ENCODE measurements around the gene BCORL1. TPM values are rescaled to one million over a fixed set of nuclear protein-coding genes. Genes with fewer than 3 reads are reported as not detected.

The BCORL1 gene
- total RNA-seq, 1 experiment from 2014 or later: 30.8 TPM

DNA sequence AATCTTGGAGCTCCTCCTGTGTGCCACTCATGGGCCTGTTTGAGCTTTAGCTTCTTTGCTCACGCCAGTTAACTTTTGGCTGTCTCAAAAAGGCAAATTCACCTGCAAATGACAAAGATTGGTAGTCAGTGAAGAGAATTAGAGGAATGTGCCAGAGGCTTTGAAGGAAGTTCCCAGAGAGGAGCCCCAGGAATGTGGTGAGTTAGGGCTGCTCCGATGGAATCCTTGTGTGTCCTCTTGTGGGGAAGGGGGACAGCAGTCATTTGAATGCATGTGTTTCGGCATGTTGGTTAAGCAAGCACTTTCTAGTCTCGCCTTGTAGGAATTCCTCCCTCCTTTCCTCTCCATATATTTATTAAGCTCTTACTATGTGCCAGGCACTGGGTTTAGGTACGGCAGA lies 65.0 kb downstream of the BCORL1 start:
- Histone ChIP-seq H3K9me3 (ENCODE audit: control insufficient read depth in 1 of 2, insufficient read depth in 1 of 2, low read depth in 1 of 2, low read length in 2 of 2) (no peaks in the 10 kb centered on the region), H3K4me1 (ENCODE audit: control insufficient read depth in 1 of 2, insufficient read depth in 2 of 2, low read length in 2 of 2) (no peaks in the 10 kb centered on the region), H2AFZ (ENCODE audit: low read depth, low read length, poor library complexity, severe bottlenecking) (no peak overlapping the region), H3K79me2 (ENCODE audit: insufficient read depth, low read length) (no peaks in the 10 kb centered on the region), H3K36me3 (ENCODE audit: control insufficient read depth in 1 of 2, insufficient read depth in 2 of 2, low read length in 2 of 2) (peaks cover 11 to 18% of the 10 kb centered on the region in 2 experiments; a peak in 3 of 4 replicates), H4K20me1 (ENCODE audit: insufficient read depth) (no peaks in the 10 kb centered on the region), H3K4me3 (replicated peaks in 1 of 2; ENCODE audit: low read depth in 1 of 2, low read length in 2 of 2) (no peak overlapping the region), H3K27ac (ENCODE audit: low read depth, low read length) (no peak overlapping the region), H3K9me2 (ENCODE audit: insufficient read depth) (no peaks in the 10 kb centered on the region), H3K27me3 (ENCODE audit: insufficient read depth, low read length) (no peaks in the 10 kb centered on the region), H3K9ac (ENCODE audit: low read length) (no peak overlapping the region), H3K4me2 (ENCODE audit: low read length) (no peak overlapping the region)
- intact Hi-C loops (cut with micrococcal nuclease): no loop called here
- TF ChIP-seq CBX3 (IDR thresholded peaks at IDR 0.05; ENCODE audit: low read depth) (no peak), ELF1 (IDR thresholded peaks at IDR 0.05; ENCODE audit: borderline replicate concordance, low read depth) (no peak), EGR1 (IDR thresholded peaks at IDR 0.05; ENCODE audit: low read depth) (no peak), POLR2AphosphoS5 (IDR thresholded peaks at IDR 0.05; ENCODE audit: low read depth, low read length) (no peak), MAX (IDR thresholded peaks at IDR 0.05) (no peak), SP1 (IDR thresholded peaks at IDR 0.05; ENCODE audit: low read depth) (no peak), RAD21 (IDR thresholded peaks at IDR 0.05; ENCODE audit: low read depth) (no peak), CEBPB (IDR thresholded peaks at IDR 0.05; ENCODE audit: low read depth) (no peak), POLR2A (IDR thresholded peaks at IDR 0.05; ENCODE audit: borderline replicate concordance, extremely low read depth, insufficient read depth, insufficient read length) (no peak), ZNF274 (IDR thresholded peaks at IDR 0.05; ENCODE audit: low read depth, low read length) (no peak), JUND (IDR thresholded peaks at IDR 0.05) (no peak), SIN3A (IDR thresholded peaks at IDR 0.05; ENCODE audit: low read depth) (no peak), ZBTB33 (IDR thresholded peaks at IDR 0.05; ENCODE audit: extremely low read depth, insufficient replicate concordance, low read length) (no peak)
- TF ChIP-seq, protein P1, sequence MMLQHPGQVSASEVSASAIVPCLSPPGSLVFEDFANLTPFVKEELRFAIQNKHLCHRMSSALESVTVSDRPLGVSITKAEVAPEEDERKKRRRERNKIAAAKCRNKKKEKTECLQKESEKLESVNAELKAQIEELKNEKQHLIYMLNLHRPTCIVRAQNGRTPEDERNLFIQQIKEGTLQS (IDR thresholded peaks at IDR 0.05): no peak
- TF ChIP-seq, protein P2, sequence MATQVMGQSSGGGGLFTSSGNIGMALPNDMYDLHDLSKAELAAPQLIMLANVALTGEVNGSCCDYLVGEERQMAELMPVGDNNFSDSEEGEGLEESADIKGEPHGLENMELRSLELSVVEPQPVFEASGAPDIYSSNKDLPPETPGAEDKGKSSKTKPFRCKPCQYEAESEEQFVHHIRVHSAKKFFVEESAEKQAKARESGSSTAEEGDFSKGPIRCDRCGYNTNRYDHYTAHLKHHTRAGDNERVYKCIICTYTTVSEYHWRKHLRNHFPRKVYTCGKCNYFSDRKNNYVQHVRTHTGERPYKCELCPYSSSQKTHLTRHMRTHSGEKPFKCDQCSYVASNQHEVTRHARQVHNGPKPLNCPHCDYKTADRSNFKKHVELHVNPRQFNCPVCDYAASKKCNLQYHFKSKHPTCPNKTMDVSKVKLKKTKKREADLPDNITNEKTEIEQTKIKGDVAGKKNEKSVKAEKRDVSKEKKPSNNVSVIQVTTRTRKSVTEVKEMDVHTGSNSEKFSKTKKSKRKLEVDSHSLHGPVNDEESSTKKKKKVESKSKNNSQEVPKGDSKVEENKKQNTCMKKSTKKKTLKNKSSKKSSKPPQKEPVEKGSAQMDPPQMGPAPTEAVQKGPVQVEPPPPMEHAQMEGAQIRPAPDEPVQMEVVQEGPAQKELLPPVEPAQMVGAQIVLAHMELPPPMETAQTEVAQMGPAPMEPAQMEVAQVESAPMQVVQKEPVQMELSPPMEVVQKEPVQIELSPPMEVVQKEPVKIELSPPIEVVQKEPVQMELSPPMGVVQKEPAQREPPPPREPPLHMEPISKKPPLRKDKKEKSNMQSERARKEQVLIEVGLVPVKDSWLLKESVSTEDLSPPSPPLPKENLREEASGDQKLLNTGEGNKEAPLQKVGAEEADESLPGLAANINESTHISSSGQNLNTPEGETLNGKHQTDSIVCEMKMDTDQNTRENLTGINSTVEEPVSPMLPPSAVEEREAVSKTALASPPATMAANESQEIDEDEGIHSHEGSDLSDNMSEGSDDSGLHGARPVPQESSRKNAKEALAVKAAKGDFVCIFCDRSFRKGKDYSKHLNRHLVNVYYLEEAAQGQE (IDR thresholded peaks at IDR 0.05; ENCODE audit: low read depth): no peak
- TF ChIP-seq, protein P3, sequence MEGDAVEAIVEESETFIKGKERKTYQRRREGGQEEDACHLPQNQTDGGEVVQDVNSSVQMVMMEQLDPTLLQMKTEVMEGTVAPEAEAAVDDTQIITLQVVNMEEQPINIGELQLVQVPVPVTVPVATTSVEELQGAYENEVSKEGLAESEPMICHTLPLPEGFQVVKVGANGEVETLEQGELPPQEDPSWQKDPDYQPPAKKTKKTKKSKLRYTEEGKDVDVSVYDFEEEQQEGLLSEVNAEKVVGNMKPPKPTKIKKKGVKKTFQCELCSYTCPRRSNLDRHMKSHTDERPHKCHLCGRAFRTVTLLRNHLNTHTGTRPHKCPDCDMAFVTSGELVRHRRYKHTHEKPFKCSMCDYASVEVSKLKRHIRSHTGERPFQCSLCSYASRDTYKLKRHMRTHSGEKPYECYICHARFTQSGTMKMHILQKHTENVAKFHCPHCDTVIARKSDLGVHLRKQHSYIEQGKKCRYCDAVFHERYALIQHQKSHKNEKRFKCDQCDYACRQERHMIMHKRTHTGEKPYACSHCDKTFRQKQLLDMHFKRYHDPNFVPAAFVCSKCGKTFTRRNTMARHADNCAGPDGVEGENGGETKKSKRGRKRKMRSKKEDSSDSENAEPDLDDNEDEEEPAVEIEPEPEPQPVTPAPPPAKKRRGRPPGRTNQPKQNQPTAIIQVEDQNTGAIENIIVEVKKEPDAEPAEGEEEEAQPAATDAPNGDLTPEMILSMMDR (IDR thresholded peaks at IDR 0.05 in 2 of 3, conservative IDR thresholded peaks at IDR 0.05 in 1 of 3; ENCODE audit: borderline replicate concordance in 1 of 3, insufficient read depth in 1 of 3, low read depth in 2 of 3, low read length in 2 of 3): no peak
- ATAC-seq (no peak), DNase-seq (ENCODE audit: low read depth, low spot score) (no peak)
- ChIA-PET POLR2A (no interaction called here), CTCF (no interaction called here), RAD21 (ENCODE audit: low non-redundant PET in 1 of 2, low total read pairs in 2 of 2, uncharacterized antibody in 2 of 2, unreplicated experiment in 2 of 2) (no interaction called here)
- BruUV-seq (replicated peaks): no TSS peak
